ENCODE data around the gene HNRNPF.

The HNRNPF gene

DNA sequence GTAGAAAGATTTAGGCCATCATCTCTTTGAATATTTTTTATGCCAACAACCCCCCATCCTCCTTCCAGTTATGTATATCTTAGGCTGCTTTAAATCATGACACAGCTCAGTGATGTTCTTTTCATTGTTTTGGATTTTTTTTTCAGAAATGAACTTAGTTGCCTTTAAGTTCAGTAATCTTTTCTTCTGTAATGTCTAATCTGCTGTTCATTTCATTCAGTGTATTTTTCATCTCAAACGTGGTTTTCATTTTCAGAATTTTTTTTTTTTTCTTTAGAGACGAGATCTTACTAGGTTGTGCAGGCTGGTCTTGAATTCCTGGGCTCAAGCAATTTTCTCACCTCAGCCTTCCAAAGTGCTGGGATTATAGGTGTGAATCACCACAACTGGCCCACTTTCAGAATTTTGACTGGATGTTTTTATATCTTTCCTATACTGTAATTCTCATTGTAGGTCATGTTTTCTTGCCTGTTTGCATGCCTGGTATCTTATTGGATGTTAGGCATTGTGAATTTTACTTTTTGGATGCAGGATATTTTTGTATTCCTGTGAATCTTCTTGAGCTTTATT, 36.0 kb upstream of the HNRNPF start:
- Histone ChIP-seq H4K12ac (ENCODE audit: low read depth, low read length) (no peak overlapping the region), H3K23ac (ENCODE audit: low read length) (no peak overlapping the region), H4K8ac (ENCODE audit: low read depth, low read length) (no peak overlapping the region), H2BK12ac (ENCODE audit: low read length) (no peak overlapping the region), H3K36me3 (ENCODE audit: control insufficient read depth in 1 of 2, insufficient read depth in 2 of 2, low read length in 2 of 2) (no peaks in the 10 kb centered on the region), H3K4ac (ENCODE audit: low read depth, low read length) (no peak overlapping the region), H3K4me2 (ENCODE audit: low read length) (no peak overlapping the region), H2BK5ac (ENCODE audit: low read depth, low read length, poor library complexity) (no peak overlapping the region), H2AFZ (ENCODE audit: insufficient read depth, low read length, poor library complexity) (no peak overlapping the region), H3K4me3 (ENCODE audit: low read depth, low read length) (no peak overlapping the region), H3K79me1 (ENCODE audit: low read length) (no peaks in the 10 kb centered on the region), H2BK120ac (ENCODE audit: insufficient read depth, low read length, poor library complexity) (no peak overlapping the region), H3K27me3 (ENCODE audit: insufficient read depth, low read length) (no peaks in the 10 kb centered on the region), H3K14ac (ENCODE audit: low read length) (no peak overlapping the region), H4K91ac (ENCODE audit: low read depth, low read length) (no peak overlapping the region), H3K9ac (ENCODE audit: low read length) (no peak overlapping the region), H3K27ac (ENCODE audit: low read depth, low read length) (no peak overlapping the region), H3K4me1 (ENCODE audit: control insufficient read depth in 1 of 2, insufficient read depth in 2 of 2, low read length in 2 of 2) (no peaks in the 10 kb centered on the region), H3K9me3 (ENCODE audit: insufficient read depth, low read depth, low read length) (peaks cover 6% of the 10 kb centered on the region), H2AK5ac (ENCODE audit: low read length) (no peak overlapping the region), H3K79me2 (ENCODE audit: control insufficient read depth, insufficient read depth, low read length, poor library complexity) (no peaks in the 10 kb centered on the region), H3K18ac (ENCODE audit: low read length) (no peak overlapping the region)
- no CpG with 5 or more reads among the region's 2 CpGs for WGBS (ENCODE audit: extremely low coverage, insufficient coverage, insufficient read length)
- no peak for DNase-seq

DNA sequence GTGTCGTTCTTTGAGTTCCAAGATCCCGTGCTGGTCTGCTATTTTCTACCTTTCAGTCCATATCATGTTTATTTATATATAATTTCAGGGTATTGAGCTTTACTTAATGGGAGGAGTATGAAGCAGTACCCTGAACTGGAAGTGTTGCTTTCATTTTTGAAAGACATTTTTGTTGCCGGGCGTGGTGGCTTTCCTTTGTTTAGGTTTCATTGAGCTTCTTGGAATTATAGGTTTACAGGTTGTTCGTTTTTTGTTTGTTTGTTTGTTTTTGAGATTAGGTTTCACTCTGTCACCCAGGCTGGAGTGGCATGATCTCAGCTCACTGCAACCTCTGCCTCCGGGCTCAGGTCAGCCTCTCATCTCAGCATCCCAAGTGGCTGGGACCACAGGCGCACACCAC, 35.3 kb upstream of the HNRNPF start:
- Histone ChIP-seq H4K8ac (ENCODE audit: low read depth, low read length) (no peak overlapping the region), H2AK5ac (ENCODE audit: low read length) (no peak overlapping the region), H3K27ac (ENCODE audit: low read depth, low read length) (no peak overlapping the region), H3K14ac (ENCODE audit: low read length) (no peak overlapping the region), H3K79me2 (ENCODE audit: control insufficient read depth, insufficient read depth, low read length, poor library complexity) (no peaks in the 10 kb centered on the region), H3K9ac (ENCODE audit: low read length) (no peak overlapping the region), H3K79me1 (ENCODE audit: low read length) (no peaks in the 10 kb centered on the region), H3K4me1 (ENCODE audit: control insufficient read depth in 1 of 2, insufficient read depth in 2 of 2, low read length in 2 of 2) (no peaks in the 10 kb centered on the region), H3K4me2 (ENCODE audit: low read length) (no peak overlapping the region), H2AFZ (ENCODE audit: insufficient read depth, low read length, poor library complexity) (no peak overlapping the region), H3K9me3 (ENCODE audit: insufficient read depth, low read depth, low read length) (peaks cover 6% of the 10 kb centered on the region), H2BK12ac (ENCODE audit: low read length) (no peak overlapping the region), H3K23ac (ENCODE audit: low read length) (no peak overlapping the region), H4K12ac (ENCODE audit: low read depth, low read length) (no peak overlapping the region), H3K27me3 (ENCODE audit: insufficient read depth, low read length) (no peaks in the 10 kb centered on the region), H3K4ac (ENCODE audit: low read depth, low read length) (no peak overlapping the region), H2BK5ac (ENCODE audit: low read depth, low read length, poor library complexity) (no peak overlapping the region), H3K18ac (ENCODE audit: low read length) (no peak overlapping the region), H3K36me3 (ENCODE audit: control insufficient read depth in 1 of 2, insufficient read depth in 2 of 2, low read length in 2 of 2) (no peaks in the 10 kb centered on the region), H2BK120ac (ENCODE audit: insufficient read depth, low read length, poor library complexity) (no peak overlapping the region), H4K91ac (ENCODE audit: low read depth, low read length) (no peak overlapping the region), H3K4me3 (ENCODE audit: low read depth, low read length) (no peak overlapping the region)
- no CpG with 5 or more reads among the region's 7 CpGs for WGBS (ENCODE audit: extremely low coverage, insufficient coverage, insufficient read length)
- no peak for DNase-seq

DNA sequence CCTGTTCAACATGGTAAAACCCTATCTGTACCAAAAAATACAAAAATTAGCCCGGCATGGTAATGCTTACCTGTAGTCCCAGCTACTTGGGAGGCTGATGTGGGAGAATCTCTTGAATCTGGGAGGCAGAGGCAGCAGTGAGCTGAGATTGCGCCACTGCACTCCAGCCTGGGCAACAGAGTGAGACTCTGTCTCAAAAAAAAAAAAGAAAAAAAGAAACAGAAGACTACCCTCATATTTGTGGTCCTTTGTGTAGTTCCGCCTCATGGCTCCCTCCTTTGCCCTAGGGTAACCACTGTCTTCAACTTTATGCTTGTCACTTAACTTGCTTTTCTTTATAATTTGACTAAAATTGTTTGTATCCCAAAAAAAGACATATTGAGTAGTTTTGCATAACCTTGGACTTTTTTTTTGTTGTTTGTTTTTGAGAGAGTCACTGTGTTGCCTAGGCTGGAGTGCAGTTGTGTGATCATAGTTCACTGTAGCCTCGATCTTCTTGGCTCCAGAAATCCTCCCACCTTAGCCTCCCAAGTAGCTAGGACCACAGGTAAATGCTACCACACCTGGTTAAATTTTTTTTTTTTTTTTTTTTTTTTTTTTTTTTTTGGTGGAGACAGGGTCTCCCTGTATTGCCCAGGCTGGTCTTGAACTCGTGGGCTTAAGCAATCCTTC, 31.6 kb upstream of the HNRNPF start:
- H4K91ac ChIP-seq (ENCODE audit: low read depth, low read length): no peak overlapping the region
- H3K36me3 ChIP-seq (ENCODE audit: control insufficient read depth in 1 of 2, insufficient read depth in 2 of 2, low read length in 2 of 2): no peaks in the 10 kb centered on the region
- no peak overlapping the region for H3K4me3 ChIP-seq (ENCODE audit: low read depth, low read length)
- no peak overlapping the region for H4K12ac ChIP-seq (ENCODE audit: low read depth, low read length)
- peaks cover 2% of the 10 kb centered on the region for H3K9me3 ChIP-seq (ENCODE audit: insufficient read depth, low read depth, low read length)
- no peak overlapping the region for H3K4ac ChIP-seq (ENCODE audit: low read depth, low read length)
- no peak overlapping the region for H2AFZ ChIP-seq (ENCODE audit: insufficient read depth, low read length, poor library complexity)
- H2BK120ac ChIP-seq (ENCODE audit: insufficient read depth, low read length, poor library complexity): no peak overlapping the region
- H3K4me1 ChIP-seq (ENCODE audit: control insufficient read depth in 1 of 2, insufficient read depth in 2 of 2, low read length in 2 of 2): peaks cover 0 to 2% of the 10 kb centered on the region in 2 experiments
- H3K18ac ChIP-seq (ENCODE audit: low read length): no peak overlapping the region
- no peaks in the 10 kb centered on the region for H3K27me3 ChIP-seq (ENCODE audit: insufficient read depth, low read length)
- H3K23ac ChIP-seq (ENCODE audit: low read length): no peak overlapping the region
- no peak overlapping the region for H4K8ac ChIP-seq (ENCODE audit: low read depth, low read length)
- WGBS (ENCODE audit: extremely low coverage, insufficient coverage, insufficient read length): no CpG with 5 or more reads among the region's 5 CpGs
- no peak overlapping the region for H3K27ac ChIP-seq (ENCODE audit: low read depth, low read length)
- no peak overlapping the region for H3K14ac ChIP-seq (ENCODE audit: low read length)
- H2BK12ac ChIP-seq (ENCODE audit: low read length): no peak overlapping the region
- H2AK5ac ChIP-seq (ENCODE audit: low read length): no peak overlapping the region
- no peak overlapping the region for H3K4me2 ChIP-seq (ENCODE audit: low read length)
- H3K79me1 ChIP-seq (ENCODE audit: low read length): peaks cover 6% of the 10 kb centered on the region
- H2BK5ac ChIP-seq (ENCODE audit: low read depth, low read length, poor library complexity): no peak overlapping the region
- H3K79me2 ChIP-seq (ENCODE audit: control insufficient read depth, insufficient read depth, low read length, poor library complexity): peaks cover 5% of the 10 kb centered on the region
- DNase-seq: peak in 1 of 2 donors; percentile 9
- H3K9ac ChIP-seq (ENCODE audit: low read length): no peak overlapping the region

DNA sequence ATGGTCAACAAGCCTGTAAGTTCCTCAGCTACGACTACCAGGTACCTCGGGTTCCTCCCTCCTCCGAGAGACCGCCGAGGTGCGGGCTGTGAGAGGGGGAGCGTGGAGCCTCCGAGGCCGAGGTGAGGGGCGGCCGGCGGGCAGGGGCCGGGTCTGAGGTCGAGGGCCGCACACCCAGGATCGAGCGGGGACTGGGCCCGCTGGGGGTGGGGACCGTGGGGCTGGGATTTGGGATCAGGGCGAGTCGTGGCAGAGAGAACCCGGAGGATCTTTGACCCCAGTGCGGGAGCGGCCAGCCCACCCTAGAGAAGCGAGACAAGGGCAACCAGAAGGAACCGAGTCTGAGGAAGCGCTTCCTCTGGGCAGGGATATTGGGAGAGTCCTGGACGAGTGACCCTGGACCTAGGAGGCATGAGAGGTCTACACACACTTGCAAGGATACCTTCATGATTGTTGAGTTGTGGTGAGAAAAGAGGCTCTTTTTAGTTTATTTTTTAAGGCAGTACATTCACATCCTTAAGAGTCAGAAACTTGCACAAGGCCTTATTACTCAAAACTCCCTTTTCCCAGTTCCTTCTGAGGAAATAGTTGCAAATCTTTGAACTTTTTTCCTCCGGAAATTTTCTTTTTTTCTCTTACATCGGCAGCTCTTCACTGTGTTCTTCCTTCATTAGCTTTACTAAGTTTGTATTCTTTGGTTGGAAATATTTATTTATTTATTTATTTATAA, 28.3 kb upstream of the HNRNPF start:
- H2AFZ ChIP-seq (ENCODE audit: insufficient read depth, low read length, poor library complexity): peak overlapping the region; percentile 7
- peaks cover 5% of the 10 kb centered on the region for H3K79me2 ChIP-seq (ENCODE audit: control insufficient read depth, insufficient read depth, low read length, poor library complexity)
- H3K4ac ChIP-seq (ENCODE audit: low read depth, low read length): no peak overlapping the region
- no peaks in the 10 kb centered on the region for H3K27me3 ChIP-seq (ENCODE audit: insufficient read depth, low read length)
- no peak overlapping the region for H2AK5ac ChIP-seq (ENCODE audit: low read length)
- no peak overlapping the region for H3K27ac ChIP-seq (ENCODE audit: low read depth, low read length)
- no CpG with 5 or more reads among the region's 30 CpGs for WGBS (ENCODE audit: extremely low coverage, insufficient coverage, insufficient read length)
- H3K14ac ChIP-seq (ENCODE audit: low read length): no peak overlapping the region
- no peak overlapping the region for H4K8ac ChIP-seq (ENCODE audit: low read depth, low read length)
- H3K4me1 ChIP-seq (ENCODE audit: control insufficient read depth in 1 of 2, insufficient read depth in 2 of 2, low read length in 2 of 2): peaks cover 0 to 2% of the 10 kb centered on the region in 2 experiments
- H3K4me3 ChIP-seq (ENCODE audit: low read depth, low read length): peak overlapping the region; percentile 98
- no peak overlapping the region for H3K23ac ChIP-seq (ENCODE audit: low read length)
- peak overlapping the region; percentile 100 for H3K4me2 ChIP-seq (ENCODE audit: low read length)
- peak overlapping the region; percentile 36 for H4K91ac ChIP-seq (ENCODE audit: low read depth, low read length)
- no peak overlapping the region for H2BK120ac ChIP-seq (ENCODE audit: insufficient read depth, low read length, poor library complexity)
- no peak overlapping the region for H4K12ac ChIP-seq (ENCODE audit: low read depth, low read length)
- no peaks in the 10 kb centered on the region for H3K36me3 ChIP-seq (ENCODE audit: control insufficient read depth in 1 of 2, insufficient read depth in 2 of 2, low read length in 2 of 2)
- peak overlapping the region; percentile 80 for H3K9ac ChIP-seq (ENCODE audit: low read length)
- H2BK12ac ChIP-seq (ENCODE audit: low read length): no peak overlapping the region
- peaks cover 2% of the 10 kb centered on the region for H3K9me3 ChIP-seq (ENCODE audit: insufficient read depth, low read depth, low read length)
- H3K18ac ChIP-seq (ENCODE audit: low read length): no peak overlapping the region
- peak; percentile 9 to 32 for DNase-seq
- H2BK5ac ChIP-seq (ENCODE audit: low read depth, low read length, poor library complexity): no peak overlapping the region
- peaks cover 6% of the 10 kb centered on the region for H3K79me1 ChIP-seq (ENCODE audit: low read length)
